K562 (cell line): Measurements from ENCODE around the gene SNRNP70. TPM values are rescaled to one million over a fixed set of nuclear protein-coding genes. Genes with fewer than 3 reads are reported as not detected.
A peak's percentile ranks its signal among the peaks of the same experiment; 100 is the strongest.

Source experiments
- ATAC-seq: fragments of 200-7000 bp; cut with Tn5 transposase; 3 replicates; pipeline ENCODE4 v1.9.1; 2020; ENCODE audit warnings: moderate library complexity
- BruUV-seq: library from RNA; stranded (reverse); fragments of 400-500 nt; replicated peaks from 2 replicates; lab custom pipeline; 2021; lab: Mats Ljungman, UMichigan
- CTCF ChIA-PET: fragments of 300-600 bp; formaldehyde crosslinking; extraction: SDS; loops from one replicate; lab custom pipeline; 2021; ENCODE audit warnings: low intra/inter-chr PET ratio; lab: Yijun Ruan, JAX
- POLR2A ChIA-PET: fragments of 300-600, 350-650 bp; sonication (Branson Sonifier 250); formaldehyde crosslinking; extraction: SDS; loops from one replicate; lab custom pipeline; 2021; ENCODE audit warnings: antibody characterized with exemption, inconsistent platforms; lab: Yijun Ruan, JAX
- DNase-seq, 4 experiments: peaks; one replicate each; pipeline versions ENCODE4 v3.0.0 to v3.0.0-alpha.2; 2011 to 2018; ENCODE audit warnings: low spot score in 3 of 4, mixed read lengths in 3 of 4; ENCODE audit errors: extremely low read depth in 1 of 4
- FAIRE-seq: peaks from 2 replicates; lab custom pipeline; 2011; peaks lifted over from hg19 to GRCh38; lab: Jason Lieb, UNC
- H2AFZ ChIP-seq: 2 replicates; pipeline ENCODE4 v1.6.0; 2011; ENCODE audit warnings: low read depth, low read length, control low read depth, inconsistent platforms
- H3K27ac ChIP-seq: fragments of 200-600 bp; 3 replicates; pipeline ENCODE4 v1.8.0; 2011; ENCODE audit warnings: low read depth, mild to moderate bottlenecking, control low read depth, inconsistent platforms, low read length, moderate library complexity, mixed read lengths; ENCODE audit errors: extremely low read depth
- H3K27me3 ChIP-seq, 2 experiments: fragments of 300-600 bp in 1 of 2; 2 replicates in 1 of 2; 3 replicates in 1 of 2; pipeline versions ENCODE4 v1.6.0 to v1.8.0; 2011; ENCODE audit warnings: inconsistent platforms in 2 of 2, low read length in 2 of 2, mild to moderate bottlenecking in 1 of 2, mixed read lengths in 1 of 2, moderate library complexity in 1 of 2; ENCODE audit not compliant: control insufficient read depth in 2 of 2, insufficient read depth in 2 of 2
- H3K36me3 ChIP-seq: fragments of 300-600 bp; 3 replicates; pipeline ENCODE4 v1.8.0; 2011; ENCODE audit warnings: mild to moderate bottlenecking, low read length, inconsistent platforms; ENCODE audit not compliant: control insufficient read depth, insufficient read depth
- H3K4me1 ChIP-seq, 2 experiments: fragments of 200-600 bp in 1 of 2; replicated peaks in 1 of 2; 2 replicates in 1 of 2; 3 replicates in 1 of 2; pipeline versions ENCODE4 v1.5.1 to v1.8.0; 2011; ENCODE audit warnings: inconsistent platforms in 2 of 2, low read length in 2 of 2, mild to moderate bottlenecking in 1 of 2, mixed read lengths in 1 of 2, moderate library complexity in 1 of 2; ENCODE audit not compliant: control insufficient read depth in 2 of 2, insufficient read depth in 2 of 2
- H3K4me2 ChIP-seq: 2 replicates; pipeline ENCODE4 v1.6.1; 2011; ENCODE audit warnings: low read length, control low read depth, inconsistent platforms, mixed read lengths; ENCODE audit not compliant: insufficient read depth
- H3K4me3 ChIP-seq: fragments of 200-600 bp; sonication (generic), shearing (Covaris generic); 2 replicates; pipeline ENCODE4 v1.5.1; 2016; ENCODE audit warnings: control low read depth, inconsistent platforms
- H3K79me2 ChIP-seq: fragments of 200-600 bp; 3 replicates; pipeline ENCODE4 v1.8.0; 2011; ENCODE audit warnings: low read length, inconsistent platforms; ENCODE audit not compliant: control insufficient read depth, insufficient read depth
- H3K9ac ChIP-seq, 2 experiments: 2 replicates each; pipeline versions ENCODE4 v1.6.0 to v1.6.1; 2011; ENCODE audit warnings: low read depth in 2 of 2, low read length in 2 of 2, control low read depth in 1 of 2, inconsistent platforms in 1 of 2, mild to moderate bottlenecking in 1 of 2, mixed read lengths in 1 of 2; ENCODE audit not compliant: insufficient read depth in 1 of 2
- H3K9me1 ChIP-seq: one replicate; pipeline ENCODE4 v1.6.0; 2011; ENCODE audit warnings: inconsistent platforms, mild to moderate bottlenecking, low read length, moderate library complexity; ENCODE audit not compliant: control insufficient read depth, insufficient read depth
- H3K9me3 ChIP-seq: replicated peaks from 2 replicates; pipeline ENCODE4 v1.5.1; 2011; ENCODE audit warnings: low read depth, low read length, inconsistent platforms; ENCODE audit not compliant: control insufficient read depth, insufficient read depth
- H4K20me1 ChIP-seq: replicated peaks from 2 replicates; pipeline ENCODE4 v1.6.1; 2011; ENCODE audit warnings: low read length, inconsistent platforms, mixed read lengths; ENCODE audit not compliant: control insufficient read depth, insufficient read depth
- WGBS: fragments of 100-300 bp; shearing (Covaris generic); methylation state at CpG from one replicate; pipeline ENCODE4 v1.1.6; 2016; ENCODE audit warnings: low coverage, mixed read lengths; ENCODE audit not compliant: insufficient coverage; ENCODE audit errors: missing lambda C conversion rate; 5-methylcytosine and 5-hydroxymethylcytosine counted together
- in situ Hi-C: fragments of 300-500 bp; cut with MboI; formaldehyde crosslinking; loops from 4 replicates; pipeline ENCODE4 v1.15.0; 2018; ENCODE audit warnings: inconsistent platforms, mixed read lengths
- intact Hi-C: fragments of 100-400 bp; cut with micrococcal nuclease; formaldehyde crosslinking; loops from 2 replicates; pipeline ENCODE4 v1.14.2; 2022
- polyA plus RNA-seq, 8 experiments: library from polyadenylated mRNA; depleted of rRNA in 4 of 8; stranded (reverse) in 5 of 8; unstranded in 3 of 8; fragments of >200 nt; fragmentation: Nextera tagmentation in 2 of 8; fragmentation: Illumina TruSeq in 1 of 8; extraction: Ambion mirVana in 2 of 8; extraction: Trizol in 1 of 8; gene quantifications; 2 replicates each; pipeline versions ENCODE4 v1.2.1 to v1.2.3, GENCODE V29; 2011 to 2014; ENCODE audit warnings: inconsistent platforms in 1 of 8, missing spikeins in 1 of 8
- total RNA-seq, 7 experiments: library from RNA; depleted of rRNA in 6 of 7; stranded (reverse); fragments of >200 nt in 6 of 7; fragmentation: Illumina TruSeq in 2 of 7; extraction: Trizol in 2 of 7; gene quantifications; 2 replicates each; pipeline versions ENCODE4 v1.2.1 to v1.2.3, GENCODE V29; 2011 to 2021; ENCODE audit warnings: low replicate concordance in 1 of 7
- TF ChIP-seq, protein P1 (sequence below): fragments of 200-800 bp; sonication (Bioruptor generic); IDR thresholded peaks from 2 replicates; pipeline ENCODE4 v1.6.1; 2016; ENCODE audit warnings: missing genetic modification characterization, missing compliant biosample characterization
- TF ChIP-seq, protein P2 (sequence below): fragments of 450-650 bp; IDR thresholded peaks from 2 replicates; pipeline ENCODE4 v1.6.1; 2018; ENCODE audit not compliant: partially characterized antibody

The SNRNP70 gene
- total and polyA plus RNA-seq, 9 of the 15 experiments (the other 6 are each of a cell fraction or from before 2014, with no cell fraction given) = 2.8 to 496 (median 136) TPM

DNA sequence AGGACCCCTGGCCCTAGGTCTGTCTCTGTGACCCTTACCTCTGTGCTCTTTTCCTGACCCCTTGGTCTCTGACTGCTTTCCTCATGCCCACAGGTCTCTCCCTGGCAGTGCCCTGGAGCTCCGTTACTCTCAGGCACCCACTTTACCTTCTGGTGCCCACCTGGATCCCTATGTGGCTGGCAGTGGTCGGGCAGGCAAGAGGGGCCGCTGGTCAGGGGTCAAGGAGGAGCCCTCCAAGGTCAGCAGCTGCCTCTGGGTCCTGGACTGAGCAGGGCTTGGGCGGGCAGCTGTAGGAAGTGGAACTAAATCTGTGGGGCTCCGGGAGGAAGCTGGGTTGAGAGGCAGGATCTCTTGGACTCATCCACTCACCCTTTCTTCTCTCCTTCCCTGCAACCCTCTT is 50.4 kb downstream of the SNRNP70 start:
- no peak for FAIRE-seq
- H3K4me2 ChIP-seq = peak overlapping the region; percentile 32

More for the DNA sequence above, 50.4 kb downstream of the SNRNP70 start:
- Histone ChIP-seq H3K4me3 (no peak overlapping the region), H3K36me3 (peaks cover 50% of the 10 kb centered on the region; the same call in 2 of the 3 replicates), H3K9me1 (no peaks in the 10 kb centered on the region), H3K27me3 (no peaks in the 10 kb centered on the region), H4K20me1 (no peaks in the 10 kb centered on the region), H2AFZ (no peak overlapping the region), H3K9me3 (no peaks in the 10 kb centered on the region), H3K79me2 (no peaks in the 10 kb centered on the region; the same call in 2 of the 3 replicates)
- POLR2A ChIA-PET = interaction anchor here (0.7 kb wide), 1 partner anchor 916 kb away, joined by 3 read pairs; no protein-coding TSS in a partner anchor
- in situ Hi-C loops = no loop called here
- no TSS peak for BruUV-seq
- TF ChIP-seq, protein P1, sequence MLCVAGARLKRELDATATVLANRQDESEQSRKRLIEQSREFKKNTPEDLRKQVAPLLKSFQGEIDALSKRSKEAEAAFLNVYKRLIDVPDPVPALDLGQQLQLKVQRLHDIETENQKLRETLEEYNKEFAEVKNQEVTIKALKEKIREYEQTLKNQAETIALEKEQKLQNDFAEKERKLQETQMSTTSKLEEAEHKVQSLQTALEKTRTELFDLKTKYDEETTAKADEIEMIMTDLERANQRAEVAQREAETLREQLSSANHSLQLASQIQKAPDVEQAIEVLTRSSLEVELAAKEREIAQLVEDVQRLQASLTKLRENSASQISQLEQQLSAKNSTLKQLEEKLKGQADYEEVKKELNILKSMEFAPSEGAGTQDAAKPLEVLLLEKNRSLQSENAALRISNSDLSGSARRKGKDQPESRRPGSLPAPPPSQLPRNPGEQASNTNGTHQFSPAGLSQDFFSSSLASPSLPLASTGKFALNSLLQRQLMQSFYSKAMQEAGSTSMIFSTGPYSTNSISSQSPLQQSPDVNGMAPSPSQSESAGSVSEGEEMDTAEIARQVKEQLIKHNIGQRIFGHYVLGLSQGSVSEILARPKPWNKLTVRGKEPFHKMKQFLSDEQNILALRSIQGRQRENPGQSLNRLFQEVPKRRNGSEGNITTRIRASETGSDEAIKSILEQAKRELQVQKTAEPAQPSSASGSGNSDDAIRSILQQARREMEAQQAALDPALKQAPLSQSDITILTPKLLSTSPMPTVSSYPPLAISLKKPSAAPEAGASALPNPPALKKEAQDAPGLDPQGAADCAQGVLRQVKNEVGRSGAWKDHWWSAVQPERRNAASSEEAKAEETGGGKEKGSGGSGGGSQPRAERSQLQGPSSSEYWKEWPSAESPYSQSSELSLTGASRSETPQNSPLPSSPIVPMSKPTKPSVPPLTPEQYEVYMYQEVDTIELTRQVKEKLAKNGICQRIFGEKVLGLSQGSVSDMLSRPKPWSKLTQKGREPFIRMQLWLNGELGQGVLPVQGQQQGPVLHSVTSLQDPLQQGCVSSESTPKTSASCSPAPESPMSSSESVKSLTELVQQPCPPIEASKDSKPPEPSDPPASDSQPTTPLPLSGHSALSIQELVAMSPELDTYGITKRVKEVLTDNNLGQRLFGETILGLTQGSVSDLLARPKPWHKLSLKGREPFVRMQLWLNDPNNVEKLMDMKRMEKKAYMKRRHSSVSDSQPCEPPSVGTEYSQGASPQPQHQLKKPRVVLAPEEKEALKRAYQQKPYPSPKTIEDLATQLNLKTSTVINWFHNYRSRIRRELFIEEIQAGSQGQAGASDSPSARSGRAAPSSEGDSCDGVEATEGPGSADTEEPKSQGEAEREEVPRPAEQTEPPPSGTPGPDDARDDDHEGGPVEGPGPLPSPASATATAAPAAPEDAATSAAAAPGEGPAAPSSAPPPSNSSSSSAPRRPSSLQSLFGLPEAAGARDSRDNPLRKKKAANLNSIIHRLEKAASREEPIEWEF (CRISPR knock-in tag) = no peak
- TF ChIP-seq, protein P2, sequence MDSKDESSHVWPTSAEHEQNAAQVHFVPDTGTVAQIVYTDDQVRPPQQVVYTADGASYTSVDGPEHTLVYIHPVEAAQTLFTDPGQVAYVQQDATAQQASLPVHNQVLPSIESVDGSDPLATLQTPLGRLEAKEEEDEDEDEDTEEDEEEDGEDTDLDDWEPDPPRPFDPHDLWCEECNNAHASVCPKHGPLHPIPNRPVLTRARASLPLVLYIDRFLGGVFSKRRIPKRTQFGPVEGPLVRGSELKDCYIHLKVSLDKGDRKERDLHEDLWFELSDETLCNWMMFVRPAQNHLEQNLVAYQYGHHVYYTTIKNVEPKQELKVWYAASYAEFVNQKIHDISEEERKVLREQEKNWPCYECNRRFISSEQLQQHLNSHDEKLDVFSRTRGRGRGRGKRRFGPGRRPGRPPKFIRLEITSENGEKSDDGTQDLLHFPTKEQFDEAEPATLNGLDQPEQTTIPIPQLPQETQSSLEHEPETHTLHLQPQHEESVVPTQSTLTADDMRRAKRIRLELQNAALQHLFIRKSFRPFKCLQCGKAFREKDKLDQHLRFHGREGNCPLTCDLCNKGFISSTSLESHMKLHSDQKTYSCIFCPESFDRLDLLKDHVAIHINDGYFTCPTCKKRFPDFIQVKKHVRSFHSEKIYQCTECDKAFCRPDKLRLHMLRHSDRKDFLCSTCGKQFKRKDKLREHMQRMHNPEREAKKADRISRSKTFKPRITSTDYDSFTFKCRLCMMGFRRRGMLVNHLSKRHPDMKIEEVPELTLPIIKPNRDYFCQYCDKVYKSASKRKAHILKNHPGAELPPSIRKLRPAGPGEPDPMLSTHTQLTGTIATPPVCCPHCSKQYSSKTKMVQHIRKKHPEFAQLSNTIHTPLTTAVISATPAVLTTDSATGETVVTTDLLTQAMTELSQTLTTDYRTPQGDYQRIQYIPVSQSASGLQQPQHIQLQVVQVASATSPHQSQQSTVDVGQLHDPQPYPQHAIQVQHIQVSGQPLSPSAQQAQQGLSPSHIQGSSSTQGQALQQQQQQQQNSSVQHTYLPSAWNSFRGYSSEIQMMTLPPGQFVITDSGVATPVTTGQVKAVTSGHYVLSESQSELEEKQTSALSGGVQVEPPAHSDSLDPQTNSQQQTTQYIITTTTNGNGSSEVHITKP = peak; percentile 39
- TF ChIP-seq, all 486 proteins: peak for 1
- CTCF ChIA-PET = no interaction called here
- no peak for DNase-seq
- peak overlapping the region in 1 of 2 experiments; percentile 31; a peak in 2 of 4 replicates for H3K9ac ChIP-seq
- no peak for ATAC-seq
- peaks cover 9 to 51% of the 10 kb centered on the region in 2 experiments; a peak in 3 of 5 replicates for H3K4me1 ChIP-seq
- intact Hi-C loops = no loop called here
- WGBS = 81% methylated on average over 5 of the region's 5 CpGs
- H3K27ac ChIP-seq = peak overlapping the region; percentile 46; the same call in 2 of the 3 replicates
